ENCODE results near the gene SKAP2.
"Not testable (repeated sequence)": the region's sequence is repeated elsewhere in the genome, so short reads cannot be mapped to it uniquely, and the experiment has no call there.

Gene SKAP2

GRCh38 chr7:26857170-26857505 lies 7.3 kb downstream of the SKAP2 start:
- DNase-seq, result no peak

- no peak for DNase-seq
These were observed 8.0 kb downstream of the SKAP2 start for GRCh38 chr7:26856176-26856985.

GRCh38 chr7:26854876-26855855 lies 9.2 kb downstream of the SKAP2 start:
- no peak for DNase-seq

GRCh38 chr7:26853788-26854393 lies 10.5 kb downstream of the SKAP2 start:
- peak in 2 of 5 experiments; percentile 2 to 28 for DNase-seq

GRCh38 chr7:26850193-26850651 lies 14.2 kb downstream of the SKAP2 start:
- DNase-seq, result no peak

GRCh38 chr7:26843705-26844104 lies 20.7 kb downstream of the SKAP2 start:
- no peak for DNase-seq

- no peak for DNase-seq
These were observed 21.5 kb downstream of the SKAP2 start for GRCh38 chr7:26842897-26843296.

GRCh38 chr7:26841003-26841739 lies 23.2 kb downstream of the SKAP2 start:
- no peak for DNase-seq

GRCh38 chr7:26836793-26837192 lies 27.6 kb downstream of the SKAP2 start:
- DNase-seq, result not testable (repeated sequence)

GRCh38 chr7:26815426-26815825 lies 49.0 kb downstream of the SKAP2 start:
- DNase-seq, result no peak

- no peak for DNase-seq
These were observed 51.0 kb downstream of the SKAP2 start for GRCh38 chr7:26813432-26813831.

- no peak for DNase-seq
These were observed 69.8 kb downstream of the SKAP2 start for GRCh38 chr7:26794541-26794940.

GRCh38 chr7:26792576-26792975 lies 71.8 kb downstream of the SKAP2 start:
- DNase-seq, result no peak

- DNase-seq, result no peak
These were observed 72.4 kb downstream of the SKAP2 start for GRCh38 chr7:26792006-26792405.

- no peak for DNase-seq
These were observed 74.8 kb downstream of the SKAP2 start for GRCh38 chr7:26789481-26790184.

GRCh38 chr7:26787701-26788100 lies 76.7 kb downstream of the SKAP2 start:
- DNase-seq, result no peak

GRCh38 chr7:26784118-26784517 lies 80.3 kb downstream of the SKAP2 start:
- no peak for DNase-seq

GRCh38 chr7:26782501-26782900 lies 81.9 kb downstream of the SKAP2 start:
- DNase-seq, result no peak

- no peak for DNase-seq
These were observed 84.3 kb downstream of the SKAP2 start for GRCh38 chr7:26779978-26780595.

- DNase-seq, result no peak
These were observed 87.0 kb downstream of the SKAP2 start for GRCh38 chr7:26777385-26777784.

- DNase-seq, result no peak
These were observed 103.9 kb downstream of the SKAP2 start for GRCh38 chr7:26760501-26760900.
